Measurements from ENCODE around the gene LAMA2.

GRCh38 chr6:129069006-129069405 lies 186.1 kb downstream of the LAMA2 start:
- TF ChIP-seq CTCF (IDR thresholded peaks at IDR 0.05; ENCODE audit: low read depth, low read length) = no peak
- TF ChIP-seq, protein P1, sequence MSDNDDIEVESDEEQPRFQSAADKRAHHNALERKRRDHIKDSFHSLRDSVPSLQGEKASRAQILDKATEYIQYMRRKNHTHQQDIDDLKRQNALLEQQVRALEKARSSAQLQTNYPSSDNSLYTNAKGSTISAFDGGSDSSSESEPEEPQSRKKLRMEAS (IDR thresholded peaks at IDR 0.05; ENCODE audit: low read depth, low read length) = no peak

All from NB4 (cell line).